ENCODE measurements around the gene VSIG4. TPM values are rescaled to one million over a fixed set of nuclear protein-coding genes. Genes with fewer than 3 reads are reported as not detected.

Gene VSIG4
- total and polyA plus RNA-seq, 2 of the 13 experiments (the other 11 are each of a cell fraction or from before 2014, with no cell fraction given), result not detected

GRCh38 chrX:66005830-66006449 lies 33.9 kb downstream of the VSIG4 start:
- FAIRE-seq, result no peak

GRCh38 chrX:66004928-66005829 lies 34.7 kb downstream of the VSIG4 start:
- FAIRE-seq (no peak), ATAC-seq (no peak), DNase-seq (ENCODE audit: low spot score) (no peak)
- Histone ChIP-seq H3K4me1 (ENCODE audit: insufficient read depth, low read length) (no peaks in the 10 kb centered on the region), H3K4me3 (replicated peaks in 1 of 3; ENCODE audit: insufficient read depth in 1 of 3, low read depth in 2 of 3, low read length in 3 of 3) (no peak overlapping the region), H3K27me3 (ENCODE audit: control insufficient read depth in 1 of 2, insufficient read depth in 2 of 2, low read length in 2 of 2) (no peaks in the 10 kb centered on the region), H2AFZ (ENCODE audit: low read length) (no peak overlapping the region), H3K79me2 (ENCODE audit: insufficient read depth, low read length) (no peaks in the 10 kb centered on the region), H4K20me1 (ENCODE audit: insufficient read depth, low read length) (no peaks in the 10 kb centered on the region), H3K36me3 (replicated peaks in 1 of 2; ENCODE audit: control insufficient read depth in 1 of 2, insufficient read depth in 2 of 2, low read length in 2 of 2) (no peaks in the 10 kb centered on the region), H3K9ac (ENCODE audit: insufficient read depth, low read depth, low read length) (no peak overlapping the region), H3K4me2 (ENCODE audit: low read depth, low read length) (no peak overlapping the region), H3K27ac (ENCODE audit: extremely low read length, insufficient read depth, low read length) (no peak overlapping the region), H3K9me3 (ENCODE audit: low read length) (no peaks in the 10 kb centered on the region)
- WGBS (ENCODE audit: low lambda C conversion rate), result 90% methylated on average over 1 of the region's 1 CpG
- POLR2A ChIA-PET, result no interaction called here
- no TSS peak for BruUV-seq (replicated peaks)
- intact Hi-C loops (cut with micrococcal nuclease; ENCODE audit: unreplicated experiment) (no loop called here), in situ Hi-C loops (cut with HindIII; ENCODE audit: extremely low pct_ligation_motif_present, low pct_unique_long_range_greater_than_20kb) (no loop called here)
- no peak for TF ChIP-seq ZNF749 (CRISPR knock-in tag; IDR thresholded peaks at IDR 0.05; ENCODE audit: borderline replicate concordance)
- CTCF ChIA-PET (ENCODE audit: low intra/inter-chr PET ratio, low total read pairs), result no interaction called here

More at GRCh38 chrX:66005830-66006449, 33.9 kb downstream of the VSIG4 start:
- no peak for DNase-seq (ENCODE audit: low spot score)
- Histone ChIP-seq H3K27me3 (ENCODE audit: control insufficient read depth in 1 of 2, insufficient read depth in 2 of 2, low read length in 2 of 2) (no peaks in the 10 kb centered on the region), H3K79me2 (ENCODE audit: insufficient read depth, low read length) (no peaks in the 10 kb centered on the region), H3K4me2 (ENCODE audit: low read depth, low read length) (no peak overlapping the region), H3K9me3 (ENCODE audit: low read length) (no peaks in the 10 kb centered on the region), H3K4me3 (replicated peaks in 1 of 3; ENCODE audit: insufficient read depth in 1 of 3, low read depth in 2 of 3, low read length in 3 of 3) (no peak overlapping the region), H3K36me3 (replicated peaks in 1 of 2; ENCODE audit: control insufficient read depth in 1 of 2, insufficient read depth in 2 of 2, low read length in 2 of 2) (no peaks in the 10 kb centered on the region), H2AFZ (ENCODE audit: low read length) (no peak overlapping the region), H3K9ac (ENCODE audit: insufficient read depth, low read depth, low read length) (no peak overlapping the region), H3K4me1 (ENCODE audit: insufficient read depth, low read length) (no peaks in the 10 kb centered on the region), H4K20me1 (ENCODE audit: insufficient read depth, low read length) (no peaks in the 10 kb centered on the region), H3K27ac (ENCODE audit: extremely low read length, insufficient read depth, low read length) (no peak overlapping the region)
- POLR2A ChIA-PET, result no interaction called here
- CTCF ChIA-PET (ENCODE audit: low intra/inter-chr PET ratio, low total read pairs), result no interaction called here
- intact Hi-C loops (cut with micrococcal nuclease; ENCODE audit: unreplicated experiment) (no loop called here), in situ Hi-C loops (cut with HindIII; ENCODE audit: extremely low pct_ligation_motif_present, low pct_unique_long_range_greater_than_20kb) (no loop called here)
- TF ChIP-seq MZF1 (CRISPR knock-in tag; IDR thresholded peaks at IDR 0.05; ENCODE audit: borderline replicate concordance) (no peak), ZNF329 (CRISPR knock-in tag; IDR thresholded peaks at IDR 0.05; ENCODE audit: low read depth) (no peak), ZNF30 (CRISPR knock-in tag; IDR thresholded peaks at IDR 0.05) (no peak), ZNF33A (CRISPR knock-in tag; IDR thresholded peaks at IDR 0.05; ENCODE audit: borderline replicate concordance) (no peak)
- WGBS (ENCODE audit: low lambda C conversion rate), result 25% methylated on average over 4 of the region's 4 CpGs
- ATAC-seq, result no peak
- BruUV-seq (replicated peaks), result no TSS peak

Measured in HepG2 (cell line).